GM10248 (cell line): ENCODE results near the gene SLC6A3.

Experiments used
- CTCF ChIA-PET: fragments of 300-600 bp; sonication (Branson Sonifier 250); formaldehyde crosslinking; extraction: SDS; loops from one replicate; lab custom pipeline; 2021; ENCODE audit warnings: antibody characterized with exemption; lab: Yijun Ruan, JAX
- POLR2A ChIA-PET: fragments of 350-650 bp; sonication (Branson Sonifier 250); formaldehyde crosslinking; extraction: SDS; loops from one replicate; lab custom pipeline; 2020; ENCODE audit warnings: antibody characterized with exemption; lab: Yijun Ruan, JAX
- DNase-seq: peaks from one replicate; pipeline ENCODE4 v3.0.0; 2012; ENCODE audit errors: extremely low spot score
- CTCF ChIP-seq: IDR thresholded peaks from 2 replicates; pipeline ENCODE4 v1.5.1; 2012; ENCODE audit warnings: mild to moderate bottlenecking, low read depth; ENCODE audit errors: extremely low read depth, missing control alignments, control extremely low read depth

Gene SLC6A3

DNA sequence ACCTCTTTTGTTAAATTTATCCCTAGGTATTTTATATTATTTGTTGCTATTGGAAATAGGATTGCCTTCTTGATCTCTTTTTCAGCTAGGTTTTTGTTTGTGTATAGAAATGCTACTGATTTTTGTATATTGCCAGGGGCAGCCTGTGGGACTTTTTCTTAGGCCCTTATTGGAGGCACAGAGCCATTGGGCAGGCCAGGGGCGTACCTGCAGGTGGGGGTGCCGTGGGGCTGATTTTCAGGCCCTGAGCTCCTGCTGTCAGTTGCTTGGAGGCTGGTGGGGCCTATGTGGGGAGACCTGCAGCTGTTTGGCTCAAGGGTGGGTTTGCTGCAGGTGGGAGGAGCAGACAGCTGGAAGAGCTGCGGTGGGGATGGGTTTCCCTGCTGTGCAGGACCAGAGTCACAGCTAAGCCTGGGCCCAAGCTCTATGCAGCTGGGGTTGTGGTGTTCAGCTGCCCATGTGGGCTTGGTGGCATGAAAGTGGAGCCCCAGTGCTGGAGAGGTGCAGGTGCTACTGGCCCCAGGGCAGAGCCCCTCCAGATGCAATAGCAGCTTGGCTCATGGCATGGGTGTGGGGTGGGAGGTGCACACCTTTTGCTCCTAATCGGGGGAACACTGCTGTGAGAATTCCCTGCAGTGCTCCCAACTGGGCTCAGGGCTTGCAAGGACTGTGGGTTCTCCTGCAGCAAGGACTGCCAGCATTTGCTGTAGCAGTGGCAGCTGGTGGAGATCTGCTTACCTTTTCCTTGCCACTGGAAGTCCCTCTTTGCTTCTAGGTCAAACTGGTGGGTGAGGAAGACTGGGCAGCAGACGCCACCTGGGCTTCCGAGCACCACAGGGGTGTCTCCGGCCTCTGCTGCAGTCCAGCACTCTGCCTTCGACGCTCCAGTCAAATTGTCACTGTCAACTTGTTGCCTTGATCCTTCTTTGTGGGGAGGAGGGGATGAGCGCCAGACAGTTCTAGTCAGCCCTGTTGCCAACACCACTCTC, 92.7 kb downstream of the SLC6A3 start:
- no peak for TF ChIP-seq CTCF
- POLR2A ChIA-PET: no interaction called here
- CTCF ChIA-PET: interaction anchor here (1.5 kb wide), 1 partner anchor 179 kb away, joined by 3 read pairs; no protein-coding TSS in a partner anchor
- no peak for DNase-seq

DNA sequence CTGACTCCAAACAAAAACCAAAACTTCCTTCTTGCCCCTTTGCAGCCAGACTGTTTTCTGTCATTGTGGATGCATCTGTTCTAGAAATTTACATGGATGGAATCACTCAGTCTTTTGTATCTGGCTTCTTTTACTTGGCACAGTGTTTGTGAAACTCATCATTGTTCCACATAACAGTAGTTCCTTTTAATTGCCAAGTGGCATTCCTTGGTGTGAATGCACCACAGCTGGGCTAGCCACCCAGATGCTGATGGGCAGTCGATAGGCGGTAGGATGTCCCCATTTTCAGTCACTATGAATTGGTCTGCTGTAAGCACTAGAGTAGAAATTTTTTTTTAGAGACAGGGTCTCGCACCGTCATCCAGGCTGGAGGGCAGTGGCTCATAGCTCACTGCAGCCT, 94.1 kb downstream of the SLC6A3 start:
- POLR2A ChIA-PET: no interaction called here

DNA sequence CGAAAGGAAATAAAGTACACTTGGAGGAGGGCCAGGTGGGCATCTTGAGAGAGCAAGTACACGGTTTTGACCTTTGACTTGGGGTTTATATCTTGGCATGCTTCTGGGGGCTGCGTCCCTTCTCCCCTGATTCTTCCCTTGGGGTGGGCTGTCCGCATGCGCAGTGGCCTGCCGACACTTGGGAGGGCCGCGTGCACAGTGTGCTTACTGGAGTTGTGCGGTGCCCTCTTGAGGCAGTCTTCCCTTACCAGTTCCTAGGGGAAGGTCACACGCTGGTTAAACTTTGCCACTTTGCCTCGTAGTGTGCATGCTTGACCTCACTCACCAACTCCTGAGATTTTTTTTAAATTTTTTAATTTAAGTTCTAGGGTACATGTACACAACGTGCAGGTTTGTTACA, 96.0 kb downstream of the SLC6A3 start:
- CTCF ChIA-PET: no interaction called here
- no peak for TF ChIP-seq CTCF
- no peak for DNase-seq
- POLR2A ChIA-PET: no interaction called here

More for the DNA sequence above, 94.1 kb downstream of the SLC6A3 start:
- no peak for TF ChIP-seq CTCF
- no peak for DNase-seq
- CTCF ChIA-PET: interaction anchor here (0.7 to 1.5 kb wide), 2 partner anchors 8 to 178 kb away, joined by 3 to 4 read pairs; no protein-coding TSS in a partner anchor

DNA sequence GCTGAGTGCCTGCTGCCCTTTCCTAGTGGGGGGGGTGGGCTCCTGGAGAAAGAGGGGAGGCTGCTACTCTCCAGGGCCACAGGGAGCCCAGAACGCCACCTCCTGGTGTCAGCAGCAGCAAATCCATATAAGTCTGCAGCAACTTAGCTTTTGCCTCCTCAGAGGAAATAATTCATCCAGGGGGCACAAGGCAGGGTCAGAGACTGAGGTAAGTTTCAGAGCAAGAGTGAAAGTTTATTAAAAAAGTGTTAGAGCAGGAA, 96.3 kb downstream of the SLC6A3 start:
- ChIA-PET POLR2A (no interaction called here), CTCF (no interaction called here)
- TF ChIP-seq CTCF: no peak
- DNase-seq: no peak

DNA sequence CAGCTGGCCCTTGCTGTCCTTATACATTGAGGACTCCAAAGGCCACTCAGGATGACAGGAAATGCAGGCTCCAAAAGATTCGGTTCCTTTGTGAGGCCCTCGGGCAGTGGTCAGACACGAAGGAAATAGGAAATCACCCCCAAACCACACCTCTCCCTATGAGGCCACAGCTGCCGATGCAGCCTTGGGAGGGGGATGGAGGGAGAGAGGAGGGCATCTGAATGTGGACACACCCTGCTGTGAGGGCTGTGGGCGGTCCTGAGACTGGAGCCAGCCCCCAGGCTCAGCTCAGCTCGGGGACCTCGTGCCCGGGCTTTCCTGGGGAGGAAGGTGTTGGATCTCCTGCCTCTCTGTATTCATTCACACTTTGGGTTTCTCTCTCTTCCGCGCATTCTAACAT, 97.7 kb downstream of the SLC6A3 start:
- TF ChIP-seq CTCF: no peak
- ChIA-PET CTCF (interaction anchor here (1.1 kb wide), 1 partner anchor 12 kb away, joined by 5 read pairs; no protein-coding TSS in a partner anchor), POLR2A (no interaction called here)
- no peak for DNase-seq

- CTCF ChIA-PET: interaction anchor here (1.1 to 1.5 kb wide), 2 partner anchors 8 to 12 kb away, joined by 5 read pairs; no protein-coding TSS in a partner anchor
These were observed 98.4 kb downstream of the SLC6A3 start for GRCh38 chr5:1346627-1347440.

More at GRCh38 chr5:1346627-1347440, 98.4 kb downstream of the SLC6A3 start:
- TF ChIP-seq CTCF: no peak
- POLR2A ChIA-PET: no interaction called here
- no peak for DNase-seq
